HCT116 (cell line): ENCODE measurements around the gene HOXA7. TPM values are rescaled to one million over a fixed set of nuclear protein-coding genes. Genes with fewer than 3 reads are reported as not detected.

Source experiments
- ATAC-seq: fragments of 200-7000 bp; cut with Tn5 transposase; 2 replicates; pipeline ENCODE4 v1.9.1; 2020; ENCODE audit warnings: mild to moderate bottlenecking, moderate library complexity
- BruUV-seq: library from RNA; stranded (reverse); fragments of 400-500 nt; replicated peaks from 2 replicates; lab custom pipeline; 2021; lab: Mats Ljungman, UMichigan
- CTCF ChIA-PET: fragments of 300-600 bp; sonication (Branson Sonifier 250); formaldehyde crosslinking; loops from one replicate; lab custom pipeline; 2021; ENCODE audit warnings: antibody characterized with exemption; lab: Charles Lee
- POLR2A ChIA-PET: fragments of 300-600, 350-600 bp; sonication (Branson Sonifier 250); formaldehyde crosslinking; loops from one replicate; lab custom pipeline; 2021; ENCODE audit warnings: antibody characterized with exemption; lab: Charles Lee
- RAD21 ChIA-PET, 2 experiments: fragments of 300-600 bp; sonication (Branson Sonifier 250); formaldehyde crosslinking; loops; one replicate each; lab custom pipeline; 2023; ENCODE audit warnings: low total read pairs in 2 of 2; ENCODE audit not compliant: uncharacterized antibody in 2 of 2, unreplicated experiment in 2 of 2, low non-redundant PET in 1 of 2; lab: Charles Lee
- DNase-seq: peaks from one replicate; pipeline ENCODE4 v3.0.0-alpha.2; 2010; ENCODE audit warnings: low read depth, low spot score
- H2AFZ ChIP-seq: fragments of 200-600 bp; shearing (Covaris generic), sonication (generic); 2 replicates; pipeline ENCODE4 v1.6.1; 2017; ENCODE audit warnings: low read depth, mixed run types, mixed read lengths, antibody characterized with exemption, low read length; ENCODE audit not compliant: poor library complexity, severe bottlenecking
- H3K27ac ChIP-seq: 2 replicates; pipeline ENCODE4 v1.5.1; 2012; ENCODE audit warnings: low read depth, low read length
- H3K27me3 ChIP-seq: fragments of 200-600 bp; sonication (generic); 2 replicates; pipeline ENCODE4 v1.6.1; 2016; ENCODE audit warnings: mixed run types, low read length, mixed read lengths; ENCODE audit not compliant: insufficient read depth
- H3K36me3 ChIP-seq, 2 experiments: fragments of 200-500 bp in 1 of 2; fragments of 200-600 bp in 1 of 2; sonication (Bioruptor generic) in 1 of 2; sonication (generic) in 1 of 2; 2 replicates each; pipeline versions ENCODE4 v1.5.1 to v1.6.1; 2014 to 2016; ENCODE audit warnings: low read length in 2 of 2, inconsistent platforms in 1 of 2, mixed read lengths in 1 of 2, mixed run types in 1 of 2; ENCODE audit not compliant: insufficient read depth in 2 of 2, control insufficient read depth in 1 of 2
- H3K4me1 ChIP-seq, 2 experiments: fragments of 200-600 bp in 1 of 2; sonication (generic) in 1 of 2; 2 replicates each; pipeline versions ENCODE4 v1.5.1 to v1.6.1; 2012 to 2017; ENCODE audit warnings: low read length in 2 of 2, inconsistent platforms in 1 of 2, mild to moderate bottlenecking in 1 of 2, mixed read lengths in 1 of 2, mixed run types in 1 of 2, moderate library complexity in 1 of 2; ENCODE audit not compliant: insufficient read depth in 2 of 2, control insufficient read depth in 1 of 2
- H3K4me2 ChIP-seq: fragments of 200-600 bp; sonication (generic); 2 replicates; pipeline ENCODE4 v1.6.1; 2017; ENCODE audit warnings: mixed run types, low read length, mixed read lengths
- H3K4me3 ChIP-seq, 2 experiments: fragments of 200-600 bp in 1 of 2; sonication (generic) in 1 of 2; replicated peaks in 1 of 2; 2 replicates each; pipeline ENCODE4 v1.5.1; 2011 to 2016; ENCODE audit warnings: low read length in 2 of 2, control low read depth in 1 of 2, low read depth in 1 of 2, mild to moderate bottlenecking in 1 of 2, mixed read lengths in 1 of 2, mixed run types in 1 of 2
- H3K79me2 ChIP-seq: fragments of 200-600 bp; sonication (generic); 2 replicates; pipeline ENCODE4 v1.6.1; 2017; ENCODE audit warnings: mild to moderate bottlenecking, mixed run types, low read length, moderate library complexity, mixed read lengths; ENCODE audit not compliant: insufficient read depth
- H3K9ac ChIP-seq: fragments of 200-600 bp; sonication (generic); 2 replicates; pipeline ENCODE4 v1.6.1; 2016; ENCODE audit warnings: low read length, mixed read lengths
- H3K9me2 ChIP-seq: fragments of 200-600 bp; sonication (generic), shearing (Covaris generic); 2 replicates; pipeline ENCODE4 v1.6.1; 2017; ENCODE audit warnings: mixed run types, mild to moderate bottlenecking, moderate library complexity; ENCODE audit not compliant: insufficient read depth
- H3K9me3 ChIP-seq, 2 experiments: fragments of 200-500 bp in 1 of 2; fragments of 200-600 bp in 1 of 2; sonication (Bioruptor generic) in 1 of 2; sonication (generic) in 1 of 2; 2 replicates each; pipeline ENCODE4 v1.6.1; 2014 to 2017; ENCODE audit warnings: low read length in 2 of 2, mixed read lengths in 2 of 2, inconsistent platforms in 1 of 2, low read depth in 1 of 2, mild to moderate bottlenecking in 1 of 2, mixed run types in 1 of 2, moderate library complexity in 1 of 2; ENCODE audit not compliant: control insufficient read depth in 1 of 2, insufficient read depth in 1 of 2
- H4K20me1 ChIP-seq: fragments of 200-600 bp; sonication (generic), shearing (Covaris generic); 2 replicates; pipeline ENCODE4 v1.6.1; 2017; ENCODE audit warnings: mixed run types, mild to moderate bottlenecking, moderate library complexity; ENCODE audit not compliant: insufficient read depth
- CBX3 ChIP-seq: IDR thresholded peaks from 2 replicates; pipeline ENCODE4 v1.6.1; 2012; ENCODE audit warnings: low read depth
- CEBPB ChIP-seq: IDR thresholded peaks from 2 replicates; pipeline ENCODE4 v1.6.1; 2012; ENCODE audit warnings: low read depth
- EGR1 ChIP-seq: IDR thresholded peaks from 2 replicates; pipeline ENCODE4 v1.6.1; 2012; ENCODE audit warnings: low read depth
- ELF1 ChIP-seq: IDR thresholded peaks from 2 replicates; pipeline ENCODE4 v1.6.1; 2012; ENCODE audit warnings: low read depth, borderline replicate concordance
- EZH2 ChIP-seq: fragments of 200-600 bp; sonication (generic); IDR thresholded peaks from 2 replicates; pipeline ENCODE4 v1.6.1; 2017; ENCODE audit warnings: antibody characterized with exemption, mixed run types
- EZH2phosphoT487 ChIP-seq: fragments of 200-600 bp; IDR thresholded peaks from 2 replicates; pipeline ENCODE4 v1.6.1; 2018; ENCODE audit warnings: antibody characterized with exemption, borderline replicate concordance
- FOSL1 ChIP-seq: IDR thresholded peaks from 2 replicates; pipeline ENCODE4 v1.6.1; 2012; ENCODE audit warnings: low read depth
- POLR2AphosphoS5 ChIP-seq: IDR thresholded peaks from 2 replicates; pipeline ENCODE4 v1.6.1; 2011; ENCODE audit warnings: mild to moderate bottlenecking, low read depth, low read length, moderate library complexity
- RAD21 ChIP-seq: IDR thresholded peaks from 2 replicates; pipeline ENCODE4 v1.6.1; 2012; ENCODE audit warnings: low read depth, mild to moderate bottlenecking
- SIN3A ChIP-seq: IDR thresholded peaks from 2 replicates; pipeline ENCODE4 v1.6.1; 2012; ENCODE audit warnings: low read depth
- SP1 ChIP-seq: IDR thresholded peaks from 2 replicates; pipeline ENCODE4 v1.6.1; 2012; ENCODE audit warnings: low read depth
- SRF ChIP-seq: IDR thresholded peaks from 2 replicates; pipeline ENCODE4 v1.6.1; 2012; ENCODE audit warnings: low read depth
- TCF7L2 ChIP-seq: IDR thresholded peaks from 2 replicates; pipeline ENCODE4 v1.7.0; 2011; ENCODE audit warnings: borderline replicate concordance, inconsistent platforms; ENCODE audit not compliant: insufficient read depth, insufficient read length; ENCODE audit errors: extremely low read depth
- YY1 ChIP-seq: IDR thresholded peaks from 2 replicates; pipeline ENCODE4 v1.6.1; 2011; ENCODE audit warnings: low read length, low read depth, moderate library complexity, mild to moderate bottlenecking; ENCODE audit not compliant: insufficient replicate concordance; ENCODE audit errors: extremely low read depth
- ZFX ChIP-seq: fragments of 450-650 bp; IDR thresholded peaks from 2 replicates; pipeline ENCODE4 v1.6.1; 2017
- intact Hi-C: fragments of 100-400 bp; cut with micrococcal nuclease; formaldehyde crosslinking; loops from 2 replicates; pipeline ENCODE4 v1.10.0; 2022
- total RNA-seq: library from RNA; stranded (reverse); gene quantifications from one replicate; pipeline ENCODE4 v1.2.1, GENCODE V29; 2021; ENCODE audit not compliant: unreplicated experiment
- TF ChIP-seq, protein P1 (sequence below): IDR thresholded peaks from 2 replicates; pipeline ENCODE4 v1.6.1; 2012; ENCODE audit warnings: low read depth
- TF ChIP-seq, protein P2 (sequence below): IDR thresholded peaks from 2 replicates; pipeline ENCODE4 v1.6.1; 2011; ENCODE audit warnings: mild to moderate bottlenecking, low read length, moderate library complexity; ENCODE audit not compliant: insufficient replicate concordance; ENCODE audit errors: extremely low read depth
- TF ChIP-seq, protein P3 (sequence below): IDR thresholded peaks from 2 replicates; pipeline ENCODE4 v1.6.1; 2012
- TF ChIP-seq, protein P4 (sequence below): IDR thresholded peaks from 2 replicates; pipeline ENCODE4 v1.6.1; 2012

HOXA7 gene
- total RNA-seq, 1 experiment from 2014 or later, result 15.0 TPM

DNA sequence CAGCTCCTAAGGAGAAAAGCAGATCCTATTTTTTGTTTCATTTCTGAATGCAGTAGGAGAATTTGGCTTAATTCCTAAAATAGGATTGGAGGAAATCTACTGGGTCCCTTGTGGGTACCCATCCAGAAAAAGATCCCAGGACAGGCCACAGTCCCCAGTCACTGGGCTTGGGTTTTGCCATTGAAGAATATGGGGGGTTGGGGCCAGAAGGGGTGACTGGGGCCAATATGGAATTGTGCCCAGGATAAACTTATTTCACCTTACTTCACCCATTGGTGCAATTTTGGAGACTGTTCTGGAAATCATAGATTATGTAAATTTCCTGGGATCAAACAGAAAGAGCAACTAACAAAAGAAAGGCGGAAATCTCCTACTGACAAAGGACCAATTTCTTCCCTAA lies 18.0 kb downstream of the HOXA7 start:
- H3K4me1 ChIP-seq, result peaks cover 33 to 50% of the 10 kb centered on the region in 2 experiments
- no peaks in the 10 kb centered on the region for H3K27me3 ChIP-seq
- H4K20me1 ChIP-seq, result no peaks in the 10 kb centered on the region
- no peak for ATAC-seq
- H3K9ac ChIP-seq, result no peak overlapping the region
- no peak for TF ChIP-seq SP1
- no peak for TF ChIP-seq EZH2
- TF ChIP-seq, protein P1, sequence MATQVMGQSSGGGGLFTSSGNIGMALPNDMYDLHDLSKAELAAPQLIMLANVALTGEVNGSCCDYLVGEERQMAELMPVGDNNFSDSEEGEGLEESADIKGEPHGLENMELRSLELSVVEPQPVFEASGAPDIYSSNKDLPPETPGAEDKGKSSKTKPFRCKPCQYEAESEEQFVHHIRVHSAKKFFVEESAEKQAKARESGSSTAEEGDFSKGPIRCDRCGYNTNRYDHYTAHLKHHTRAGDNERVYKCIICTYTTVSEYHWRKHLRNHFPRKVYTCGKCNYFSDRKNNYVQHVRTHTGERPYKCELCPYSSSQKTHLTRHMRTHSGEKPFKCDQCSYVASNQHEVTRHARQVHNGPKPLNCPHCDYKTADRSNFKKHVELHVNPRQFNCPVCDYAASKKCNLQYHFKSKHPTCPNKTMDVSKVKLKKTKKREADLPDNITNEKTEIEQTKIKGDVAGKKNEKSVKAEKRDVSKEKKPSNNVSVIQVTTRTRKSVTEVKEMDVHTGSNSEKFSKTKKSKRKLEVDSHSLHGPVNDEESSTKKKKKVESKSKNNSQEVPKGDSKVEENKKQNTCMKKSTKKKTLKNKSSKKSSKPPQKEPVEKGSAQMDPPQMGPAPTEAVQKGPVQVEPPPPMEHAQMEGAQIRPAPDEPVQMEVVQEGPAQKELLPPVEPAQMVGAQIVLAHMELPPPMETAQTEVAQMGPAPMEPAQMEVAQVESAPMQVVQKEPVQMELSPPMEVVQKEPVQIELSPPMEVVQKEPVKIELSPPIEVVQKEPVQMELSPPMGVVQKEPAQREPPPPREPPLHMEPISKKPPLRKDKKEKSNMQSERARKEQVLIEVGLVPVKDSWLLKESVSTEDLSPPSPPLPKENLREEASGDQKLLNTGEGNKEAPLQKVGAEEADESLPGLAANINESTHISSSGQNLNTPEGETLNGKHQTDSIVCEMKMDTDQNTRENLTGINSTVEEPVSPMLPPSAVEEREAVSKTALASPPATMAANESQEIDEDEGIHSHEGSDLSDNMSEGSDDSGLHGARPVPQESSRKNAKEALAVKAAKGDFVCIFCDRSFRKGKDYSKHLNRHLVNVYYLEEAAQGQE, result no peak
- no peak for TF ChIP-seq ZFX
- TF ChIP-seq, protein P2, sequence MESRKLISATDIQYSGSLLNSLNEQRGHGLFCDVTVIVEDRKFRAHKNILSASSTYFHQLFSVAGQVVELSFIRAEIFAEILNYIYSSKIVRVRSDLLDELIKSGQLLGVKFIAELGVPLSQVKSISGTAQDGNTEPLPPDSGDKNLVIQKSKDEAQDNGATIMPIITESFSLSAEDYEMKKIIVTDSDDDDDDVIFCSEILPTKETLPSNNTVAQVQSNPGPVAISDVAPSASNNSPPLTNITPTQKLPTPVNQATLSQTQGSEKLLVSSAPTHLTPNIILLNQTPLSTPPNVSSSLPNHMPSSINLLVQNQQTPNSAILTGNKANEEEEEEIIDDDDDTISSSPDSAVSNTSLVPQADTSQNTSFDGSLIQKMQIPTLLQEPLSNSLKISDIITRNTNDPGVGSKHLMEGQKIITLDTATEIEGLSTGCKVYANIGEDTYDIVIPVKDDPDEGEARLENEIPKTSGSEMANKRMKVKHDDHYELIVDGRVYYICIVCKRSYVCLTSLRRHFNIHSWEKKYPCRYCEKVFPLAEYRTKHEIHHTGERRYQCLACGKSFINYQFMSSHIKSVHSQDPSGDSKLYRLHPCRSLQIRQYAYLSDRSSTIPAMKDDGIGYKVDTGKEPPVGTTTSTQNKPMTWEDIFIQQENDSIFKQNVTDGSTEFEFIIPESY, result no peak
- TF ChIP-seq, protein P3, sequence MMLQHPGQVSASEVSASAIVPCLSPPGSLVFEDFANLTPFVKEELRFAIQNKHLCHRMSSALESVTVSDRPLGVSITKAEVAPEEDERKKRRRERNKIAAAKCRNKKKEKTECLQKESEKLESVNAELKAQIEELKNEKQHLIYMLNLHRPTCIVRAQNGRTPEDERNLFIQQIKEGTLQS, result no peak
- TF ChIP-seq SRF, result no peak
- TF ChIP-seq TCF7L2, result no peak
- TF ChIP-seq FOSL1, result no peak
- TF ChIP-seq RAD21, result no peak
- no peak for TF ChIP-seq POLR2AphosphoS5
- TF ChIP-seq ELF1, result no peak
- no peak for TF ChIP-seq YY1
- TF ChIP-seq EGR1, result no peak
- TF ChIP-seq SIN3A, result no peak
- TF ChIP-seq EZH2phosphoT487, result no peak
- TF ChIP-seq, protein P4, sequence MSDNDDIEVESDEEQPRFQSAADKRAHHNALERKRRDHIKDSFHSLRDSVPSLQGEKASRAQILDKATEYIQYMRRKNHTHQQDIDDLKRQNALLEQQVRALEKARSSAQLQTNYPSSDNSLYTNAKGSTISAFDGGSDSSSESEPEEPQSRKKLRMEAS, result no peak
- no peak for TF ChIP-seq CBX3
- no peak for TF ChIP-seq CEBPB
- ChIA-PET RAD21 (no interaction called here), POLR2A (no interaction called here), CTCF (no interaction called here)
- no peak overlapping the region for H3K4me3 ChIP-seq
- intact Hi-C loops, result no loop called here
- H3K27ac ChIP-seq, result no peak overlapping the region
- peaks cover 1 to 2% of the 10 kb centered on the region in 2 experiments; a peak in 2 of 4 replicates for H3K36me3 ChIP-seq
- H3K79me2 ChIP-seq, result no peaks in the 10 kb centered on the region
- DNase-seq, result no peak
- H3K4me2 ChIP-seq, result no peak overlapping the region
- no TSS peak for BruUV-seq
- H3K9me3 ChIP-seq, result no peaks in the 10 kb centered on the region
- no peaks in the 10 kb centered on the region for H3K9me2 ChIP-seq
- H2AFZ ChIP-seq, result no peak overlapping the region
